COR-L47 (cell line): ENCODE measurements around the gene FIG4.
"Not testable (repeated sequence)": the region's sequence is repeated elsewhere in the genome, so short reads cannot be mapped to it uniquely, and the experiment has no call there.

Experiments used
- DNase-seq: peaks from one replicate; lab custom pipeline; 2025; lab: John Stamatoyannopoulos, UW

Gene FIG4

GRCh38 chr6:109690737-109691621, at the start of gene FIG4, which contains the start of gene AK9:
FIG4 (plus strand) TSS chr6:109691296; CDS start chr6:109691436, 140 bp downstream.
AK9 (minus strand) TSS chr6:109691202; CDS start chr6:109675745, 15,457 bp downstream.
- peak; percentile 79 for DNase-seq

DNA sequence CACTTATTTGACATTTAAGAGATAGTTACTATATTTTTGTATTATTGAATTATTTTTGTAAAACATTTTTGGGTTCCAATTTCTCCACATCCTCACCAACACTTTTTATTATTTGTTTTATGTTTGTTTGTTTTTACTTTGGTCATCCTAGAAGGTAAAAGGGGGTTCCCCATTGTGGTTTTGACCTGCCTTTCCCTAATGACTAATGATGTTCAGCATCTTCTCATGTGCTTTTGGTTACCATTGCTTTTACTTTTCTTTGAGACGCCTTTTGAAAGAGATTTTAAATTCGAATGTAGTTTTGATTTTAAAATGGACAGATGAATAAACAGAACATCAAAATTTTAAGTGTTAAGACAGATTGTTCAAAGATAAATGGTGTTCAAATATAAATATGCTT, 47.0 kb upstream of the FIG4 start:
- DNase-seq, result no peak

GRCh38 chr6:109653264-109653663, 37.8 kb upstream of the FIG4 start:
- DNase-seq, result no peak

- no peak for DNase-seq
Observed at GRCh38 chr6:109655761-109656262, 35.3 kb upstream of the FIG4 start.

DNA sequence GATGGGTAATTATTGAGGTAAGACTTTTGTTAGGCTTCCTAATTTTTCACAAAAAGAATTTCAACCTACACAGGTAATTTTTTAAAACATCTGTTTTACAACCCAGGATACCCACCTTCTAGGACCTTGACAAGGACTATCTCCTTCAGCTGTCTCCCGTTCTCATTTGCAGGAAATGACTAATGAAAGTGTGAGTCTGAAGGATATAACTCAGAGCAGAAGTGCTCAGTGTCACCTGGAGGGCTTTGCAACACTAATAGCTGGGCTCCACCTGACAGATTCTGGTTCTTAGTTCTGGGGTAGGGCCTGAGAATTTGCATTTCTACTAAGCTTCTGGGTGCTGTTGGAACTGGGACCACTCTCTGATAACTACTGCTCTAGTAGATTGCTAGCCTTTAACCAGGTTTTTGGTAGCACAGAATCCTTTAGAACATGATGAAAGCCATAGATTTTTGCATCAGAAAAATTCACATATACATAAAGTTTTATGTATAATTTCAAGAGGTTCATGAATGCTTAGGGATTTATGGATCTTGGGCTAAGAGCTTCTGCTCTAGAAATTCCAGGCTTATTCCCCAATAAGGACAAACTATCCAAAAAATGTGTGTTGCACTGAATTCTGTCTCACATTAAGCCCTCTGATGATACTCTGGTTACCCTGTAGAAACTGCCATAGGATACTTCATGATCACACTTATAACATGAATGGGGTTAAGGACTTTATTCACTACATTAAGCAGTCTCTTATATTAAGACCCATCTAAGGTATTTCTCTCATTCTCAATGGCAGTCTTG, 30.4 kb upstream of the FIG4 start:
- no peak for DNase-seq

GRCh38 chr6:109662192-109662591, 28.9 kb upstream of the FIG4 start:
- no peak for DNase-seq

DNA sequence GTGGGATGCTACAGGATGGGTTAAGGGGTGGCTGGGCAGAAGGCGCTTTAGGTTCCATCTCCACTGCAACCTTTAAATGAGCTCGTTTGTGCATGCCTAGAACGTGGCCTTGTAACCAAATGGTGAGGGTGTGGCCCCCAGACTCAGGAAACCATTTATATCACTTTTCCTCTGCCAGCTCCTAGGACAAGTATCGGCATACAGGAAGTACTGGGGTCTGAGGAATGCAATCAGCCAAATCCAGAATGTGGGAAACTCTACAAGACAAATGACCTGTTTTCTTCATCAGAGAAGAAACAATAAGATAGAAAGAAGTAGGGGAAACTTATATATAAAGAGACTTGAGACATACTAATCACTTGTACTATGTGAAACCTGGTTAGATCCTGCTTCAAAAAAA, 21.3 kb upstream of the FIG4 start:
- no peak for DNase-seq

DNA sequence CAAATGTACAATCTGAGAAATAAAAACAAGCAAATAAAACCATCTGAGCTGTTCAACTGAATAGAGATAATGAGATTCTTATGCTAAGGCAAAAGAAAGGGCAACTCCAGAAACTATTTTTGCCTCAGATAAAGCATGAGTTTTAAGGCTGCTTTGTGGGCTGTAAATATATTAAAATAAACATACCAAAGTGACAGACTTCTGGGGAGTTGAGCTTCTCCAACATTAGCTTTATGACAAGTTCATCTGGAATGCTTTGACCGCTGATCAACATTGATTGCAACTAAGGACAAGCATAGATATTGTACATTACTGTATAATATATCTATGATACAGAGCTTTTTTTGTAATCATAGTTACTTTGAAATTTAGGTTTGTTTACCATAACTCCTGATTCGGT, 19.4 kb upstream of the FIG4 start:
- DNase-seq, result no peak

DNA sequence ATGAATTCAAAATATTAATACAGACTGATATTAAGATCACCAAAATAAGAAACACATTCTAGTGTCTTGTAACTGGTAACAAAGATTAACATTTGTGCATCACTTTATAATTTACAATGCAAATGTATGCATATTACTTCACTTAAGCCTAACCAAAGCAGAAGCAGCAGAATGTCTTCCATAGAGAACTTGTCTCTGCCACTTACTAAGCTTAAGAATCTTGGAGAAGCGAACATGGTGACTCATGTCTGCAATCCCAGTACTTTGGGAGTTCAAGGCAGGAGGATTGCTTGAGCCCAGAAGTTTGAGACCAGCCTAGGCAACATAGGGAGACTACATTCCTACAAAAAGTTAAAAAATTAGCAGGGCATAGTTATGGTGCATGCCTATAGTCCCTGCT, 18.9 kb upstream of the FIG4 start:
- no peak for DNase-seq

DNA sequence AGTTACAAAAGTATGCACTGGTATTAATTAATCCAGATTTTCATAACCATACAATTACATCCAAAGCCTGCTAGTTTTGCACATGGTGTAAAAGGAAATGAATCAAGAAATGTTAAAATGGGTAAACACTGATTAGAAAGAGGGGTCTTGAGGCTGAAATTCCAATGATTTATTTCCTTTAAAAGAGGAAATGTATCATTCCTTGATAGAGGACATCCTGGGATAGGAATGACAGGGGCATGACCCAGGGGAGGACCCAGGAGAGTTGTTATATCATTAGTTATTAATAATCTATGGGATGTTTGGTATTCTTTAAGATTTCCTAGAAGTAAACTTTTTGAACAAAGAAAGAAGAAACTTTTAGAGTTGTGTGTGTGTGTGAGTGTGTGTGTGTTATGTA, 18.3 kb upstream of the FIG4 start:
- no peak for DNase-seq

GRCh38 chr6:109676724-109677123, 14.4 kb upstream of the FIG4 start:
- no peak for DNase-seq

GRCh38 chr6:109678240-109678639, 12.9 kb upstream of the FIG4 start:
- no peak for DNase-seq

DNA sequence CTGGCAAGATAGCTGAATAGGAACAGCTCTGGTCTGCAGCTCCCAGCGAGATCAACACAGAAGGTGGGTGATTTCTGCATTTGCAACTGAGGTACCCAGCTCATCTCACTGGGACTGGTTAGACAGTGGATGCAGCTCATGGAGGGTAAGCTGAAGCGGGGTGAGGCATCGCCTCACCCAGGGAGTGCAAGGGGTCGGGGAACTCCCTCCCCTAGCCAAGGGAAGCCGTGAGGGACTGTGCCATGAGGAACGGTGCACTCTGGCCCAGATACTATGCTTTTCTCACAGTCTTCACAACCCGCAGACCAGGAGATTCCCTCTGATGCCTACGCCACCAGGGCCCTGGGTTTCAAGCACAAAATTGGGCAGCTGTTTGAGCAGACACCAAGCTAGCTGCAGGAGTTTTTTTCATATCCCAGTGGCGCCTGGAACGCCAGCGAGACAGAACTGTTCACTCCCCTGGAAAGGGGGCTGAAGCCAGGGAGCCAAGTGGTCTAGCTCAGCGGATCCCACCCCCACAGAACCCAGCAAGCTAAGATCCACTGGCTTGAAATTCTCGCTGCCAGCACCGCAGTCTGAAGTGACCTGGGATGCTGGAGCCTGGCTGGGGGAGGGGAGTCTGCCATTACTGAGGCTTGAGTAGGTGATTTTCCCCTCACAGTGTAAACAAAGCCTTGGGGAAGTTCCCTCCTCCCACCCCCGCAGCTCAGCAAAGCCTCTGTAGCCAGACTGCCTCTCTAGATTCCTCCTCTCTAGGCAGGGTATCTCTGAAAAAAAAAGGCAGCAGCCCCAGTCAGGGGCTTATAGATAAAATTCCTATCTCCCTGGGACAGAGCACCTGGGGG, 12.2 kb upstream of the FIG4 start:
- not testable (repeated sequence) for DNase-seq

DNA sequence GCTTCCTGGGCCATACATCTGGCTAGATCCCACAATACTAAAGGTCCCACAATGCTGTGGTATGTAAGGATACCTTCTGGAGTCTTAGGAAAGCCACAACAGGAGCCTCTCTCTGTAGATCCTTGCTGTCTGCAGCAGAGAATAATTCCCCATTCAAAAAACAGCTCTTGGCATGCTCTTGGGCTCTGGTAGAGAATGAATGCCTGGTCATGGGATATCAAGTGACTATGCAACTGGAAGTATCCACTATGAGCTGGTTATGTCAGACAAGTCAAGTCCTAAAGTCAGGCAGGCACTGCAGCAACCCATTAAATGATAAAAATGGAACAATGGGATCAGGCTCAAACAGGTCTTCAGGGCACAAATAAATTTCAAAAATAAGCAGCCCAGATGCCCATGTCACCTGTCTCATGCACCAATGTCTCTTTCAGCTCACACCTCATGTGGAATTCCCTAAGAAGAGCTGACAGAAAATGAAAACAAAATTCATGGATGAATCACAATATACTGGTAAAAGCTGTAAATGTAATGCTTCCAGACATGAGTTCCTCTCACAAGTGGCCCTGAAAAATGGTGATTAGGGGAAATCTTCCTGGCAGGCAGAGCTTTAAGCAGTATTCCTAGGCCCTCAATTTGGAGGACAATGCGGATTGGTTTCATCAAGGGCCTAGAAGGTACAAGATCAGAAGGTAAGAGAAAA, 4.4 kb upstream of the FIG4 start:
- DNase-seq, result no peak

GRCh38 chr6:109687271-109687761, 3.8 kb upstream of the FIG4 start:
- no peak for DNase-seq

GRCh38 chr6:109690373-109690736, 741 bp upstream of the FIG4 start:
- peak; percentile 65 for DNase-seq

GRCh38 chr6:109693111-109693510, 2.0 kb downstream of the FIG4 start:
- DNase-seq, result no peak

DNA sequence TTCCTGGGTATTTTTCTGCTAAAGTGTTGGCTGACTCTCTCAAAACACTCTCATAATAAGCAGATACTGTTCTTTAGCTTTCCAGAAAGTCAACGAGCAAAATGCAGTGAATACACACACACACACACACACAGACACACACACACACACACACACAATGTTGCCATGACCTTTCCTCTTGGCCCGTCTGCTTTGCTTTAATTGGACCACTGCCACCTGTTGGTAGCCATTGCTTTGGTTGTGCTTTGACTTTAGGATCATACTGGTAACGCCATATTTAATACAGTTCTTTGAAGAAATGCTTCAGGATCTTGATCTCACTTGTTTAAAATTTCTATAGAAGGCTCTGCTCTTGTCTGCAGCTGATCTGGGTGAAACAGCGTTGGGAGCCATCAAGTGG, 4.4 kb downstream of the FIG4 start:
- DNase-seq, result no peak

GRCh38 chr6:109696355-109696754, 5.3 kb downstream of the FIG4 start:
- no peak for DNase-seq

GRCh38 chr6:109701221-109701620, 10.1 kb downstream of the FIG4 start:
- no peak for DNase-seq

DNA sequence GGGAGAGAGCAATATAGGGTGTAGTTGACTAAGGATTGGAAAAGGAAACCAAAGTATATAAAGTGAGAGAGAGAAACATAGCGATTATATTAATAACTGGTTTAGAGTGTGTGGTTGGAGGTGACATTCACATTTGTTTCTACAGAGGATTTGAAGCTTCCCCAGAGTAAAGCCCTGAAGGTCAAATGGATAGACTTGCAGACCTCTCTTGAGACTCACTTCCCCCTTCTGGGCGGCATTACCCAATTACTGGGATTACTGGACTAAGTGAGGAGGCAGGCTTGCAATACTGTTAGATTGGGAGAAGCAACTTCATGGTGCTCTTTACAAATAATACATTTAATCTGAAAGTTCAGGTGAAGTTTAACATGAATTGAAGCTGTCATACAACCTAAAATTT, 10.7 kb downstream of the FIG4 start:
- no peak for DNase-seq
